ENCODE results near the gene SLC51B. TPM values are rescaled to one million over a fixed set of nuclear protein-coding genes. Genes with fewer than 3 reads are reported as not detected.
"Not testable (repeated sequence)": the region's sequence is repeated elsewhere in the genome, so short reads cannot be mapped to it uniquely, and the experiment has no call there.

Gene SLC51B
- total RNA-seq, 1 donor from 2014 or later = not detected

DNA sequence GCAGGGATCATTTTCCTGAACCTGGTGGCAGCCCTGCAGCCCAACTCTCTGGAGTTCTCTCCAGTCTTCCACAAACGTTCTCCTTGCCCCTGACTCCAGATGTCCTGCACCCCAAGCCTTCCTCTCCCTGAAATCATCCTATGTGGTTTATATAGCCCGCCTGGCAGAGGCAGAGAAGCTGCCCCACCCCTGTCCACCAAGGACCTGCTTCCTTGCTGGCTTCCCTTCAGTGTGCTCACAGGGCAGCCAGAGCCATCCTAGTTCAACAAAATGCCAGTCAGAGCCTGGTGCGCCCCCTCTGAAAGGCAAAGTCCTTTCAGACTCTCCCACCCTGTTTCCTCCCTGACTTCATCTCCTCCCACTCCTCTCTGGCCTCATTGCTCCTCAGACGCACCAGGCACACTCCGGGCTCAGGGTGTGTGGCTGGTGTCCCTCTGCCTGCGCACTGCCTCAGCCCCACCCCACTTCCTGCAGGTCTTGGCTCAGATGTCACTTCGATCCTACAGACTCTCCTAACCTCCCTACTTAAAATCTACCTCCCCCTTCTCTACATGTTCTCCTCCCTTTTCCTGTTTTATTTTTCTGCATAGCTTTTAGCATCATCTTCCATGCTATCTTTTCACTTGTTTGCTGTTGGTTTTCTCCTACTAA, 37.2 kb downstream of the SLC51B start:
- no peak for DNase-seq (ENCODE audit: low read depth)

DNA sequence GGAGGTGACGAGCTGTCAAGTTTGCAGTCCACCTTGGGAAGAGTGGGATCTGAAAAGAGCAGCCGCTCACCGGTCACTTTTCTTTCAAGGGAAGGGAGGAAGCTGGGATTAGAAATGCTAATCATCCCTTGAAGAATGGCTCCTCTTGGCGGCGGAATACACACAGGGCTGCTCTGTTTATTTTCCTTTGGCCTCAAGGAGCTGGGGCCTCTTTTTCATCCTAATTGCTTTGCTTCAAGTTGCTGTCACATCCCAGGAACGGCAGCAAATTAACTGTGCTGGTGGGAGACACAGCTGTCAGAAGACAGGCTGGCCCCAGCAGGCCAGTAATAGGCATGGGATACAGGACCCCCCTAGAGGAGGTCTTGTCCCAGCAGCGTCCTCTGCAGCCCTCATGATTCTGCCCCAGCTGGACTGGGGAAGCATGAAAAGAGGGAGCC, 38.1 kb downstream of the SLC51B start:
- DNase-seq (ENCODE audit: low read depth) = no peak

DNA sequence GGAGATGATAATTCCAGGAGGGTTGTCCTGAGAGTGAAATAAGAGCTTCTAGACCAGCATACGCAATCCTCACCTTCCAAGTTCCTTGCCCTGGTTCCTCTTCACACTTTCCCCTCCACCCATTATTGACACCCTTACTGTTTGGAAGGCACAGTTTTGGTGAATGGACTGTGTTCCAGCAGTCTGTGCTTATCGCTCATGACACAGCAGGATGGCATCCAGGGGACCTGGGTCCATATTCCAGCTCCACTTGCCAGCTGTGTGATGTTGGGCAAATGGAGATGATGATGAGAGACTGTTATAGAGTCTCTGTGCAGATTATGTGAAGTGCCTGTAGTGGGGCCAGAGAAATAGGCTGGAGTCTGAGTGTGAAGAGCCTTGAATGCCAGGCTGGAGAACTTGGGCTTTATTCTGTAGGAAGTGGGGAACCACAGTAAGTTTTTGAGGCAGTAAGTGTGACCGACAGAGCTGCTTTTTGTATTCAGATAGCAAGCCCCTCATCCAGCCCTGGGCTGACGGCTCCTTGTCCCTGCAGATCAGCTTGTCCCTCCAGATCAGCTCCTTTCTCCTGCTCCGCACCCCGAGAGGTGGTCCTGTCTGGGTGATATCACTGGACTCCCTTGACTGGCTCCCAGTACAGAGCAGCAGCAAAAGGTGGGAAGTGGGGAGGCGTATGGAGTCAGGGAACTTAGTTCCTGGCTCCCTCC, 39.5 kb downstream of the SLC51B start:
- DNase-seq (ENCODE audit: low read depth) = no peak

DNA sequence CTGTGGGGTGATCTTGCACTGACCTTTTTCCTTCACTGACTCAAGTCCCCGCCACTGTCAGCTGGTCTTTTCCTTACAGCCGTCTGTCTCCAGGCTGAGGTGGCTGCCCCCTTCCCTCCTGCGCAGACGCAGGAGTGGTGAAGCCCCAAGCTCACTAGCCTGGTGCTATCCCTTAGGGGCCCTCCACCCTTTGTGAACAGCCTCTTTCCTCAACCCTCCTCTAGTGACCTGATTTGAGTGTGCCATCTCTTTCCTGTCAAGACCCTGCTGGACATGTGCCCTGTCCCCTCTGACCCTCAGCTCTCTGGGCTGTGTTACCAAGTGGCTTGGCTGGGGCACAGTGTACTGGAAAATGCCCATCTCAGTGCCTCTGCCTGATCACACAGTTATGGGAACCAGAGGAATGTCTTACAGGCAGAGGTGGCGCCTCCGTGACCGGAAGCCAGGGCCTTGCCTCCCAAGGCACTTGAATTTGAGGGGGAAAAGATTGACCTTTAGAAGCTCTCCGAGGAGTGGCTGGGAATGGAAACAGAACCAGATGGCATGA, 40.1 kb downstream of the SLC51B start:
- no peak for DNase-seq (ENCODE audit: low read depth)

DNA sequence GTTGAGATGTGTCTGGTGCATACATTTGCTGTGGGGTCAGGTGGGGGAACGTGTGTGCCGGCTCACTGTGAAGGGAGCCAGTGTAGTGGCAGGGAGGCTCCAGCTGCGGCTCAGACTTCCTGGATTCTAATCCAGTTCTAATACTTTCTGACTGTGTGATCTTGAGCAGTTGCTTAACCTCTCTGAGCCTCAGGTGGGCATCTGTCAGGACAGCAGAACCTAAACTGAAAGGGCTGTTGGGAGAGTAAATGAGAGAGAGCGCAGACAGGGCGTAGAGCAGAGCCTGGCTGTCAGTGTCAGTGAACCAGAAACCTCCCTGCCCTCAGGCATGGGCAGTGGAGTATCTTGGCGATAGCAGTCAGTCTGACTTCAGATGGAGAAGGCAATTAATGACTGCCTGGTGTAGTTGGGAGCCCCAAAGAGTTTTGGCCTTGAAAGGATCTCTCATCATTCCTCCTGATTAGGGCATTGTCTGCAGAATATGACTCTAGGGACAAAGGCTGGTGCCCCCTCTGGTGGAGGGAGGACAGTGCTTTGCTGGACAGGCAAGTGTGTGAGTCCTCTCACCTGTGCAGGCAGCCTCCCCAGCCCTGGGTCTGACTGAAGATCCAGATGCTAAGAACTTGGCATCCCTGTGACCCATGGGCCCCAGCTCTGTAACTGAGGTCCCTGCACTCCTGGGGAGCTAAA, 40.9 kb downstream of the SLC51B start:
- DNase-seq (ENCODE audit: low read depth) = no peak

DNA sequence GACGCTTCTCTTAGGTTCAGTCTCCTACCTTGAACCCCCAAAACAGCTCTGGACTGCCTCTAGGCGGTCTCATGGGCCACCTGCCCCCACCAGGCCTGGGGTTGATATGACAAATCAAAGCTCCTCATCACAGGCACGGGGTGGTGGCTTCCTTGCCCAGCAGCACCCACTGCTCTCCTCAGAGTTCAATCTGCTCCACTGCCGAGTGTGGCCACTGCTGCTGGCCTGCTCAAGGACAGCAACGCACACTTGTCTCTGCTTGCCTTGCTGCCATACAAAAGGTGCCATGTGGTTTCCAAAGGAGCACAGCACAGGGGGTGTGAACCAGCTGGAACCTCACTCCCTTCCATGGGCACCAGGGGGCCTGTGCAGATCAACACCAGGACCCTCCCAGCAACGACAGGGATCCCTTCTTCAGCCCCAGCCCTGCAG, 41.5 kb downstream of the SLC51B start:
- DNase-seq (ENCODE audit: low read depth) = no peak

DNA sequence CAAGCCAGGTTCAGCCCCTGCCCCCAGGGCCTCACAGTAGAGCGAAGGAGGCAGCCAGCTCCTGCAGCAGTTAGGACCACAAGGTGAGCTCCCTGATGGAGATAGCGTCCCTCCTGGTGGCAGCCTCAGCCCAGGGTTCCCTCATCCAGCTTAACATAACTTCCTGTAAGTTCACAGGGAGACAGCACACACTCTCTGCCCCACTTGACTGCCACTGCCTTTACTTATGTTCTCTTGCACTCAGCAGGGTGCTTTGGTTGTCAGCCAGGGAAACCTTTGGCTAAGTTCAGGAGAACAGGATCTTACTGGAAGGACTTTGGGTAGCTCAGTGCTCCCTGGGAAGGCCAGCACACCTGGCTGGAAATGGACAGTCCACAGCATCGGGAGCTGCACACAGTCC, 42.2 kb downstream of the SLC51B start:
- DNase-seq (ENCODE audit: low read depth) = no peak

DNA sequence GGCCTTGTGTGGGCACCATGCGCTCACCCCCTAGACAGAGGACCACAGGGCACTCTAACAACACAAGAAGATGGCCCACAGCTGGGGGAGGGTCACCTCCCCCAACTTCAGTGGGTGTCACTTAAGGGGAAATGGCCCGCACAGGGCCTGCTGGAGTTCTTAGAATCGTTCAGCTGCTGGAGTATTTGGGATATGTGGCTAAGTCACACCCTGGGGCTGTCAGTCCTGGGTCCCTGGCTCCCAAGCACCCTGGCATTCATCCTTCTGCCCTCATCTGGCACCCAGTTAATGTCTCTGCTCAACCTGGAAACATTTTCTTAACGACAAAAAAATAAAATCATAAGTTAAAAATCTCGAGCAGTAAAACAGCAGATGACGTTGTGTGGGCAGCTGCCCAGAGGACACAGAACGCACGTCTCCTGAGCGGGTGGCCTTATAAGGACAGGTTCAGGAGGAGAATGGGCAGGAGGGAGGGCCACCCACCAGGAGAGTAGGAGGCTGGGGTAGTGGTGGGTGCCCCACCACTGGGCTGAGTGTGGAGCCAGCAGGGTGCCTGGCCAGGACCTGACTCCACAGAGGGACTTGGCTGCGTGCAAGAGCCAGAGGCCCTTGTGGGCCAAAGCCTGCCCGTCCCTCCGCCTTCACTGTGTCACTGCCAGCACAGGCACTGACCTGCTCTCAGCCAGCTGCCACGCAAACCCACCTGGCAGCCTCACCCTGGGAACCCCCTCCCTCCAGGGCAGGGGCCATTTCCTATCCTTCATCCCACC, 42.9 kb downstream of the SLC51B start:
- DNase-seq (ENCODE audit: low read depth) = no peak

DNA sequence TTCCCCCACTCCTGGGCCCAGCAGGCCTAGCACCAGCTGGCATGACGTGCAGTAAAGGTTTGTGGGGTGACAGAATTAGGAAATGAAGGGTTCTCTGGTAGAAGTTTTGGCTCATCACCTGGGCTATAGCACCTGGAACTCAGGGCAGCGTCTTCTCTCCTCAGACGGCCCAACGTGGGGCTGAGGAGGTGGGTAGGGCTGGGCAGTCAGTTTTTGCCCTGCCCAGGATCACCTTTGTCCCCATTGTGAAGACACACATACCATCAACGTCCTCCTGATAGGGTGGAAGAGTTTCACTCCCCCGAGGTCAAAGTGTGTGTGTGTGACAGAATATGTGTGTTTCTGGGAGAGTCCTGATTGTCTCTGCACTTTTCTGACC, 43.4 kb downstream of the SLC51B start:
- DNase-seq (ENCODE audit: low read depth) = no peak

DNA sequence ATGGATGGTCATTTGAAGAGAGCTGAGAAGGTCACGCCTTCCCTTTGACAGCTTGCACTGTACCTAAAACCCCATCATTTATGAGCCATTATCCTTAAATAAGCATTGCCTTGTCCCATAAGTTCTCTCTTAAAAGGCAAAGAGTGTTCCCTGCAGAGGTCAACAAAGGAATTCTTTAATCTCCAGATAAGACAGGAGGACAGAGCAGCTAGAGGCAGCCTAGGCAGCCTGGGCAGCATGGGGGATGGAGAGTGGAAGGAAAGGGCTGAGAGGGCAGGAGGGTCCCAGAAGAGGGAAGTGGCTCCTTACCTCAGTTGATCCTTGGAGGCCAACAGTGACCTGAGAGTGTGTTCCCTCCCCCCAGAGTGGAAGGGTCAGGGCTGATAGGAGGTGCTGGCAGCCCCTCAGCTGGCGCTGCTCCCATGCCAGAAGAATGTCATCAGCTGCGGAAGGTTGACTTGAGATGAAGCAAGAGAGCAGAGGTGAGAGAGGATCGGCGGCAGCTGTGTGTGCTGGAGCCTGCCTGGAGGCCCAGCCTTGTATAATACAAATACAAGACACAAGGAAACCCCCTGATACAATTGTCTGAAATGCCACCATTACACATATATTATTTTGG, 44.1 kb downstream of the SLC51B start:
- no peak for DNase-seq (ENCODE audit: low read depth)

DNA sequence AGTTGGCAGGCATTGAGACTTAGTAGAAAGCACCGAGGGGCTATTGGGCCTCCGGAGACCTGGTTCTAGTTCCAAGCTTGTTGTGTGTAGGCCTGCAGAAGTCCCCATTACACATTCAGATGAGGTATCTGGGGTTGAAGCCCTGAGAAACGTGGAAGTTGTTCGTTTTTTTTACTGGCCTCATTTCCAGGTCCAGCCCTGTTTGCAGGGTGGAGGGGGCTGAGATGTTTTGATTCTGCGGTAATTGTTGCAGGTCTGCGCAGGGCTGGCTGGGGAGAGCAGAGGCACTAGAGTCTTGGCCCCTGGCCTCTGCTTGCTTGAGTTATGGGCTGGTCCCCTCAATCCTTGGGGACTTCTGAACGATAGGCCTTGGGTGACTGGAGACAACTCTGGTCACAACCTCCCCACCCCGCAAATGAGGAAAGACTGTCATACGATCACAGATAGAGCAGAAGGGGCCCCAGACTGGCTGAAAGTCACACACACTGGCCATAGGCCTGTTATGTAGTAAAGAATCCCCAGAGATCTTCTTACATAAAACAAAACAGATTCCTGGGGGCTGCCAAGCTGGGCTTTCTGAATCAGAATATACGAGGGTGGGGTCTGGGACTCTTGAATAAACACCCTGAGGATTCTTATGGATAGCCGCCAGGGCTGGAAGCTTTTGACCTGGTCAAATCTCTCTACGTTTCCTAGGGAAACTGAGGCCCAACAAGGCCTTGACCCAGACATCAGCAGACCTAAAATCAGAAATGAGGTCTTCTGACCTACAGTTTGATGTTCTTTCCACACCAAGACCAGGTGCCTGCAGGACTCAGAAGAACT, 47.0 kb downstream of the SLC51B start:
- no peak for DNase-seq (ENCODE audit: low read depth)

DNA sequence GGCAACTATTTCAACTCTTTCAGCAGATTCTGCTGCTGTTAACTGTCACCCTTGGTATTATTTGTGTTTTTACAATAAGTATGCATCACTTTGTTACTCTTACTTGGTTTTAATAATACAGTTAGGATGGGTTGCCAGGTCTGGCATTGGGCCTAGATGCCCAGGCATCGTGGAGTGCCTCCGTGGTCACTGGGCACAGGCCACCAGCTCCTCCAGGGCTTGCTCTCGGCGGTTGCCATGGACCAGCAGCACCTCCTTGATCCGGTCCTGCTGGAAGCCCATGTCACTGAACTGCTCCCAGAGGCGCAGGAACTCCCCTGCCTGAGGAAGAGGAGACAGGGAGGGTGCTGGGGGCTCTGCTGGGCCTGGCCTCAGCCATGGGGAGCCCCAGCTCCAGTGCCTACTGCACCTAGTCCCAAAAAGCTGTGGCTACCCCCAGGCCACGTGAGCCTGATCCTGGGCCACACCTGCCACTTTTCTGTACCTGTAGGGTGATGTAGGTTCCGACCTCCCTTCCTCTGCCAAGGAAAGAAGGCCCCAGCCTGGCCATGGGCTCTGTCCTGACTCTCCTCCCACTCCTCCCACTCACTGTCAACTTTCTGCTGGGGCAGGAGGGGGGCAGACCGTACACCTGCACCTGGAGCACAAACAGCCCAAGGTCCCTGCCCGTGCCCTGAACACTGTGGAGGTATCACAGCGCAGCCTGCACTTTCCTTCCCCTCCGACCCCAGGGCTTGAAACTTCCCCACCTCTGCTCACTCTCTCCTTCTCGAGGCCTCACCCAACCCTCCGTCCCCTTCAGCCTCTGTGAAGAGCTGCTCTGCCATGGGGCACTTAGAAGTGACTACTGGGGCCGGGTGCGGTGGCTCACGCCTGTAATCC, 48.0 kb downstream of the SLC51B start:
- DNase-seq (ENCODE audit: low read depth) = no peak

DNA sequence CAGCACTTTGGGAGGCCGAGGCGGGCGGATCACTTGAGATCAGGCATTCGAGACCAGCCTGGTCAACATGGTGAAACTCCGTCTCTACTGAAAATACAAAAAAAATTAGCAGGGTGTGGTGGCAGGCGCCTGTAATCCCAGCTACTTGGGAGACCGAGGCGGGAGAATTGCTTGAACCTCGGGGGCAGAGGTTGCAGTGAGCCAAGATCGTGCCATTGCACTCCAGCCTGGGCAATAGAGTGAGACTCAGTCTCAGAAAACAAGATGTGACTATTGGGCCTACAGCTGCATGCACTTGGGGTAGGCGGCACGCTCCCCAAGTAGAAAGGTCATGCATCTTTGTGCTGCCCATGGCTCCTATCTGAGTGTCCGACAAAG, 48.6 kb downstream of the SLC51B start:
- DNase-seq (ENCODE audit: low read depth) = not testable (repeated sequence)

DNA sequence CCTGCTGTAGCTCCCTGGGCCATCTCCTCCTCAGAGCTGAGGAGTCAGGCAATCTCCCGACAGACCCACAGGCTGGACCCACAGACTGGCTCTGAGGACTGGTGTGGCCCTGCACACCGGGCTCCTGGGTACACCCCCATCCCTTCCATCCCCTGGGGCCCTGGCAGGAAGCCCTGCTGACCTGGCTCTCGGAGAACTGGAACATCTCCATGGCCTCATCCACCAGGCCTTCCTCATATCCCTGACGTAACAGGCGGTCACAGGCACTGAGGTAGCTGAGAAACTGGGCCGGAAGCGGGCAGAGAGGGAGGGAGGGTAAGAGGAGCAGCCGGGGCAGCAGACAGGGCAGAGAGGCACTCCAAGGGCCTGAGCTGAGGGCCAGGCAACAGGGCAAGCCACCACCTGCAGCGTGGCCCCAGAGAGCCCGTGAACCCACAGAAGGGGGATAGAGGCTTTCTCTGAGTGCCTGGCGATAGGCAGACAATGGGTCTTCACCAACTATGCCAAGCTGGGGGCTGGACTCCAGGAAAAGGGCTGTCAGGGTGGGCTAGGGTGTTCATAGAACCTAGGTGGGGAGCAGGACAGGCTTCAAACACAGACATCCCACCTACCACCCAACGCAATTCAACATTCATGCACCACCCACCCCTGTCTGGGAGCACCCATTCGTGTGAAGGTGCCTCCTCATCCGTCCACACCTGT, 49.3 kb downstream of the SLC51B start:
- DNase-seq (ENCODE audit: low read depth) = no peak

DNA sequence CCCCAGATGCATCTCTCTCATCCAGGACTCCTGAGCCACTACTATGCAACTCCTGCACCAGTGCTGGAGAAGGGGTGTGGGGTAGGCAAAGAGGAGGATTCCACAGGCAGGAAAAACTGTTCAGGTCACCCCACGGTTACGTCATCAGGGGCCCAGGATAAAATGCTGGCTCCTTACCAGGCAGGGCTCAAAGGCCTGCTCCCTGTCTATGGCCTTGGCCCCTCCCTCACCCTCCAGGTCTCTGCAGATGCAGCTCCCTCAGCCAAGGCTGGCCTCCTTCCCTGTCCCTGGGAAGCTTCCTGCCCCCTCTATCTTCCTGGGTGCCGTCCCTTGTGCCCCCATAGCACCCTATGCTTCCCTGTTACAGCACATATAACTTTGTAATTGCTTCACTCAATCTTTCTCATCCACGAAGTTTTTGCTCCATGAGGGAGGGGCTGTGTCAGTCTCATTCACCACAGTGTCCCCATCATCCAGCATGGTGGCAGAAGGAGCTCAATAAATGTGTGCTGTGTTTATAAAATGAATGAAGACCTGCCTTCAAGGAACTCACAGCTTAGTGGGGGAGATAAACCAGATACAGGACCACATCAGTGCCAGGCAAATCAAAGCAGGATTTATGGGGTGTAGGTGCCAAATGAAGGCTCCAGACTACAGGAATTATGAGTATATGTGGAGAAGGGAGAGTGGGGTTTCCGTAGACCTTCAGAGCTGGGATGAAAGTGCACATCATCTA, 50.0 kb downstream of the SLC51B start:
- no peak for DNase-seq (ENCODE audit: low read depth)

DNA sequence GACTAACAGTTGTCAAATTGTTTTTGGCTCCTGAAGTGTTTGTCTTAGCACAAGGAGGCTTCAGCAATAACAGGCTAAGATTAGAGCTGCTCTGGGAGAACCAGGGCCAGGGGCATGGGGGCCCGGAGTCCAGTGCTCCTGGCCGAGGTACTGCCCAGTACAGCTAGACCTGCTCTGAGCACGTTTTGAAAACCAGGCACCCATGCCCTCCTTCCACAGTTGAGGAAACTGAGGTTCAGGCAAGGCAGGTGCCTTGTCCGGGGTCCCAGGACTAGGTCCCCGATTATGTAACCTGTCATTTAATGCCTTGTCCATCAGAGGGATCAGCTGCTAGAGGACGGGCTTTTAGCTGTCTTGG, 50.5 kb downstream of the SLC51B start:
- no peak for DNase-seq (ENCODE audit: low read depth)

DNA sequence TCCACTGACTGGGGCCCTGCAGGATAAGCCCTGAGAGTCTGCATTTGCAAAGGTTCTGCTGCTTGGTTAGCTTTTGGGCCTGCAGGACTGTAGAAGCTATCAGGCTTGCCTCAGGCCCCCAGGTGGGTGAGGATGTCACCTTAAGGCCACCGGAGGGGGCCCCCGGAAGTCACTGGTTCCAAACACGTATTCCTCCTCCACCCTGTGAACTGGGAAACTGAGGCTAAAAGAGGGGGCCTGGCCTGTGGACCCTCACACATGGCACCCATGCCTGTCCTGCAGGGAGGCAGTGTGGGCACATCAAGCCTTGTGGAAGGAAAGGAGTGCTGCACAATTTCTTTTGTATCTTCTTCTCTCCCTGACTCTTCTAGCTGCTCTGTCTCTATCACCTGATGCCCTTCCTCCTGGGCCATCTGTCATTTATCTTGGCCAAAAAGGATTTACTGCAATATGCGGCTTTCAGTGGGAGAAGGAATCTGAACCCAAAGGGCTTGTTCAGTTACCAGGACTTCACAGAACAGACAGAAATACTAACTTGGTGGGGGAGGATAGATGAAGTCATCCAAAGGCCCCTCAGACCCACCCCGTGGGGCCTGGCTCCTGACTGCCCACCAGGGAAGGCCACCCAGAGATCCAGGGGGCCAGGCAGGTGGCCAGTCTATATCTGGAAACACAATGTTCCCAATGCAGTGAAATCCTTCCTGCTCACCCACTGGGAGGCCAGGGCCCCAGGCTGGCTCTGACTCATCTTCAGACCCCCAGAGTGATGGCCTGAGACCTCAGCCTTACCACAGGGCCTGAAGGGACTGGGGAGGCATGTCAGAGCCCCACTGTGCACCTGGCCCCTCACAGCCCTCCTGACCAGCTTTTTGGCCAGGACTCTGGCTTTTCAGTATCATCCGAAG, 51.5 kb downstream of the SLC51B start:
- peak; percentile 7 for DNase-seq (ENCODE audit: low read depth)
